Raji (cell line): Measurements from ENCODE around the gene OSCAR.

Experiments
- POLR2A ChIP-seq: IDR thresholded peaks from 2 replicates; pipeline ENCODE4 v1.6.1; 2011; ENCODE audit warnings: low read depth, low read length, control low read depth; ENCODE audit not compliant: insufficient read depth

OSCAR gene

DNA sequence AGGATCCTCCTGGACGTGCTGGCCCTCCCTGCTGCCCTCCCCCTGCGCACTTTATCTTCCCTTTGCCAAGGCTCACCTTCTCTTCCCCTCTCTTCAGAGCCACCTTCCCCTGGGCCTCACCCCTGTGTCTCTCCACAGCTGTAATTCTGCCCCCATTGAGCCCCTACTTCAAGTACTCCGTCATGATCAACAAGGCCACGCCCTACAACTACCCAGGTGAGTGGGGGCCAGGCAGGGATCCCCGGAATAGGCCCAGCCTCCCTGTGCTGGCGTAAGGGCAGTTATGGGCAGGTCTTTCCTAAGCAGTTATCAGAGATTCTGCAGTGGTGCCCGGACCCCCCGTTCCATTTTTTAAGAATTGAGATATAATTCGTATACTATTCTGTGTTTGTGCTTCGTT lies 5.2 kb upstream of the OSCAR start:
- TF ChIP-seq POLR2A = no peak

DNA sequence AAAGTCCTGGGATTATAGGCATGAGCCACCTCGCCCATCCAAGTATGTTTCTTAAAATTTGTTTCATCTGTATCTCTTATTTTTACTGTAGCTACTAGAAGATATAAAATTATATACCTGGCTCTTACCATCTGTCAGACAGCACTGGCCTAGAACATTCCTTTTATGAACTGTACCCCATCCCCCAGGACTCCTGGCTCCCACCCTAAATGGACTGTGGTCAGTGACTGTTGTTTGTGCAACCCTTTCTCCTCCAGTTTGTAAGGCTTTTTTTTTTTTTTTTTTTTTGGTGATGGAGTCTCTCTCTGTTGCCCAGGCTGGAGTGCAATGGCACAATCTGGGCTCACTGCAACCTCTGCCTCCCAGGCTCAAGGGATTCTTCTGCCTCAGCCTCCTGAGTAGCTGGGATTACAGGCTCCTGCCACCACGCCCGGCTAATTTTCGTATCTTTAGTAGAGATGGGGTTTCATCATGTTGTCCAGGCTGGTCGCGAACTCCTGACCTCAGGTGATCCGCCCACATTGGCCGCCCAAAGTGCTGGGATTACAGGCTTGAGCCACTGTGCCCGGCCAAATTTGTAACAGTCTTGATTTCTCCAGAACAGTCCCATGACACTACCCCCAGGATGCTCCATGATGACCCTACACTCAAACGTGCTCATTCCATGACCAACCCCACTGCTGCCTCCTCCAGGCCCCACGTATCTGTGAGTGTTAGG lies 4.6 kb upstream of the OSCAR start:
- no peak for TF ChIP-seq POLR2A

DNA sequence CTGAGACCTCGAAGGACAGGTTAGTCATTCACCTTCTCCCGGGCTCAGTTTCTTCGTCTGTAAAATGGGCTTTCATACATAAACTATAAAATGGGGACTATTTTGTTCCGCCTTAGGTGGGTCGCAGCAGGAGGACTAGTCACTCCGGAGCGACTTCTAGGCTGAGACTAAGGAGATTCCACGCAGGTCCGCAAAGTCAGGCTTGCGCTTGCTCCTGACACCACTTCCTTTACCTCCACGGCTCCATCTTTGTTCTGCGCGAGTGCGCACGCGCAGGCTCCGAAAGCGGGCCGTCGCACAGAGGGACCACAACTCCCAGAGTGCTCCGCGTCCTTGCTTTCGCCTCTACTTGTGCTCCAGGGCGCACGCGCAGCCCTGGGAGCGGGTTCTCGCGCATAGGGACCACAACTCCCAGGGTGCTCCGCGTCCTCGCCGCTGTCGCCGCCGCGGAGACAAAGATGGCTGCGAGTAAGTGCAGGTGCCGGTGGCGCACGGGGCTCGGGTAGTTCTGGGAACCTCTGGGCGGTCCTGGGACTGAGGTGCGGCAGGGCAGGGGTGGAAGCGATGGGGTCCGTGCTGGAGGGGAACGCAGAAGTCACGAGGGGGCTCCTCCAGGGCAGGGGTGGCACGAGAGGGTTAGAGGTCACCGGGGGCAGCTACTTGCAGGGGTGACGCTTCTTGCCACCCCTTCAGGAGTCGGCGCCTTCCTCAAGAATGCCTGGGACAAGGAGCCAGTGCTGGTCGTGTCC lies 2.0 kb upstream of the OSCAR start, which contains the start of gene NDUFA3:
Gene NDUFA3, plus strand, starts transcription at position 435 of the 749 bp plus-strand sequence. Its CDS starts 24 bp downstream, at position 459.
- TF ChIP-seq POLR2A = peak; percentile 86

DNA sequence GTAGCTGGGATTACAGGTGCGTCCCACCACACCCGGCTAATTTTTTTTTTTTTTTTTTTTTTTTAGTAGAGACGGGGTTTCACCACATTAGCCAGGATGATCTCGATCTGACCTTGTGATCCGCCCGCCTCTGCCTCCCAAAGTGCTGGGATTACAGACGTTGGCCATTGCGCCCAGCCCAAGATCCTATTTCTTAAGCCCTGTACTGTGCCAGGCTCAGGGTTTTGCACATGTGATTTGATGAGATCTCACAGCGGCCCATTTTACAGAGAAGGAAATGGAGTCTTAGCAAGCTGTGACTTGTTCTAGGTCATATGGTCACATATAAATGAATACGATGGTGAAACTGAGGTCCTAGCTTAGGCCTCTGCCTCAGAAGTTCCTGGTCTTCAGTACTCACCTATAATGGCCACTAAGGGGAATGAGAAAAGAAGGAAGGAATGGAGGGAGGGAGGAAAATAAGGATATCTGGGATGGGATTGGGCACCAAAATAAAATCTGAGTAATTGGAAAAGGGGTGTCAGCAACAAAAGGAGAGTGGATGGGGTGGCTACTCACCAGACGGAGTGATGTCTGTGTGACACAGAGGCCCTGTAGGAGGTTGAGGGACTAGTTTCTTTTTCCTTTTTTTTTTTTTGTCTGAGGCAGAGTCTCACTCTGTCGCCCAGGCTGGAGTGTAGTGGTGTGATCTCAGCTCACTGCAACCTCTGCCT lies 1.3 kb downstream of the OSCAR start:
- no peak for TF ChIP-seq POLR2A

DNA sequence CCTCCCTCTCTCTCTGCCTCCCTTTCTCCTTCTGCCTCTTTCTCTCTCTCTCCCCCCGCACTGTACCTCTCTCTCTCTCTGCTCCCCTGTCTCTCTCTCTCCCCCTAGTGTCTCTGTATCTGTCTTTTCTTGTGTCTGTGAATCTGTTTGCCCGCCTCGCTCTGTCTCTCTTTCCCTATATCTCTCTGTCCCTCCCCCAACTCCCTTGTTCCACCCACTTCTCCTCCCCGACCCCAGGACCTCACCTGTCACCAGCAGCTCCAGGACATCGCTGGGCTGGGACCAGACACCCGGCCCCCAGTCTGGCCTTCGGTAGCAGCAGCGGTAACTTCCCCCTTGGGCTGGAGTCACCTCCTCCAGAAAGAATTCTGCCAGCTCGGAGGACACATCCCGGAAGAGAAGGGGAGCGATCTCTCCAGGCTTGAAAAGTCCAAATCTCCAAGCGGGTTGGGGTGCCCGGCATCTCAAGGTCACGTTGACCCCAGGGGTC lies 3.9 kb downstream of the OSCAR start:
- 0 out of 2 replicates have a peak, but pooled peaks have one; percentile 21 for TF ChIP-seq POLR2A

DNA sequence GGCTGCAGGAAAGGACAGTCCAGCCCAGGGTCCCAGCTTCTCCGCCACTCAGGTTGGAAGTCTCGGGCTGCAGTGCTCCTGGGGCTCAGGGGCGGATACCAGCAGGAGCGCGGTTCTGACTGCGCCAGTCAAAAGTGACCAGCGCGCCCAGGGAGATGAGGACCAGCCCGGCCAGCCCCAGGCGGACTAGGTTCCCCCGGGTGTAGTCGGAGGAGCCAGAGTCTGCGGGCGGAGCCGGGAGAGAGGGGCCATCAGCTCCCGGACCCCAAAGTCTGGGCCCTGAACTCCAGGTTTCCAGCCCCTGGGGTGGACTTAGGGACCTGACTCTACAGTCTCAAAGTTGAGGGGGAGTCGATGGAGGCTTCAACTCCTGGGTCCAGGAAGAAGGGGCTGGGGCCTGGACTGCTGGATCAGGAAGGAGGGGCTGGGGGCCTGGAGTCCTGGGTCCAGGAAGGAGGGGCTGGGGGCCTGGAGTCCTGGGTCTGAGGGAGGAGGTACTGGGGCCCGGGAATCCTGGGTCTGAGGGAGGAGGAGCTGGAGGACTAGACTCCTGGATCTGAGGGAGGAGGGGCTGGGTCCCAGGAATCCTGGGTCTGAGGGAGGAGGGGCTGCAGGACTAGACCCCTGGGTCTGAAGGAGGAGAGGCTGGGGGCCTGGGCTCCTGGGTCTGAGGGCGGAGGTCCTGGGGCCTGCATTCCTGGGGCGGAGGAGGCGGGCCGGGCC lies 5.3 kb downstream of the OSCAR start:
- no peak for TF ChIP-seq POLR2A

DNA sequence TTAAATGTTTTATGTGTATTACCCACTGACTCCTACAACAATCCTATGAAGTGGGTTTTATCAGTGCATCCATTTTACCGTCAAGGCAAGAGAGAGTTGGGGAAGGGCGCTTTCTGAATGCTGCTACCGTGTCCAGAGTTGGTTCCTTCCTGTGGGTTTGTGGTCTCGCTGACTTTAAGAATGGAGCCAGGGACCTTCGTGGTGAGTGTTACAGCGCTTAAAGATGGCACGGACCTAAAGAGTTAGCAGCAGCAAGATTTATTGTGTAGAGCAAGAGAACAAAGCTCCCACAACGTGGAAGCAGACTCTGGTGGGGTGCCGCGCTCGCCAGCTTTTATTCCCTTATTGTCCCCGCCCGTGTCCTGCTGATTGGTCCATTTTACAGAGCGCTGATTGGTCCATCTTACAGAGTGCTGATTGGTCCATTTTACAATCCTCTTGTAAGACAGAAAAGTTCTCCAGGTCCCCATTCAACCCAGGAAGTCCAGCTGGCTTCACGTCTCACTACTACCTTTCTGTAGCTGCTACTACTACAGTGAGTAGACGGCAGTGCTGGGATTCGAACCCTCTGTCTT lies 6.1 kb downstream of the OSCAR start:
- no peak for TF ChIP-seq POLR2A

DNA sequence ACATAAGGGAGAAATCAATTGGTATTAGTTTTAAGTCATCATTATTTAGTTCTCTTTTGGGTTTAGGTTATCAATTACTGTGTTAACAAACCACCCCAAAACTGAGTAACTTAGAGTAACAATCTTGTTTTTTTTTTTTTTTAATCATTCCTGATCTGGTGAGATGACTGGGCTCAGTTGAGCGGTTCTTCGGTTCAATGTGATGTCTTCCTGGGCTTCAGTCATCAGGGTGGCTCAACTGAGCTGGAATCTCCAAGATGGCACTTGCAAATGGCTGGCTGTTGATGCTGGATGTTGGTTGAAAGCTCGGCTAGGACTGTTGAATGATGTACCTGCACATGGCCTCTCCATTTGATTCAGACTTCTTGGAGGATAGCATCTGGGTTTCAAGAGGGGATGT lies 16.2 kb downstream of the OSCAR start:
- no peak for TF ChIP-seq POLR2A

DNA sequence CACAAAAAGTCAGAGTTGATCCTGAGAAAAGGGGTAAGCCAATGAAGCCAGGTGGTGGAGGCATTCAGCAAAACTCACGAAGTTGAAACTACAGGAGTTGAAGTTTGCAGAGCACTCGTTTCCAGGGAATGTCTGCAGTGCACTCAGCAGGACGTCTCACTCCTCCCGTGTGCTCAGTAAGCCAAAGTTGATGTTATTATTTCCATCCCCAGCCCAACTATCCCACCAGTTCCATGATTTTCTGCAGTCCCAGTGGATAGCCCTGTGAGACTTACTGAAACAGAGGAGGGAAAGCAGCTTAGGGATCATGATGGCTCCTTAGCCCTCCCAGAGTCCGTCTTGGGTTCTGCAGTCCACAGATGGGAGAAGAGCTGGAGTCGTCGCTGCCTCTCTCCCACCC lies 19.6 kb downstream of the OSCAR start, which contains the start of gene TARM1:
Gene TARM1, minus strand, starts transcription at position 334 of the 400 bp plus-strand sequence. Its CDS starts 25 bp downstream, at position 309.
- TF ChIP-seq POLR2A = no peak

DNA sequence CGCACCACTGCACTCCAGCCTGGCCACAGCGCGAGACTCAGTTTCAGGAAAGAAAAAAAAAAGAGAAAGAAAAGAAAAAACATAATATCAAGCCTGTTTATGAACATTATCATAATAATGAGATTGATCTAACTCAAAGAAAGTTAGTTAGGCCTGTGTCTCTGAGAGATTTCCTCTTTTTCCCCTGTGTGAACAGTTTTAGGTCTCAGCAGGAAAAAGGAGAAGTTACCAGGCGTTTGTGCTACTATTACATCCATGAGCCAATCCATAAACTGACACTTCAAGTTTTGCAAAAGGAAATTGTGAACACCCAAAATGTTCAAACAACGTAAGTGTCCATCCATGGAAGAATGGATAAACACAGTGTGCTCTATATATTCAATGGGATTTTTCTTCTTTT lies 23.3 kb downstream of the OSCAR start:
- no peak for TF ChIP-seq POLR2A

DNA sequence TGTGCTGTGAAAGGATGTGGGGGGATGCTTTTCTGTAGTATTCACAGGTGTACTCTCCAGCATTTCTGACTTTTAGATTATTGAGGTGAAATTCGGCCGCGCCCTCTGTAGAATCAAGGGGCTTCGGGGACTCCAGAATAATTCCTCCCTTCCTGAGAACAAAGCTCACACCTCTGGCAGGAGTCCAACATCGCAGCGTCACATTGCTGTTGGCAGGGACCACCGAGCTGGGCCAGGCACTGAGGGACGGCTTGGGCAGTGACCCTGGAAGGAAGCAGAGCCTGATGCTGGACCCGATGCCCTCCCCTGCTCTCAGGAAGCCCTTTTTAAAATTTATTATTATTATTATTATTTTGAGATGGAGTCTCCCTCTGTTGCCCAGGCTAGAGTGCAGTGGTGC lies 25.8 kb downstream of the OSCAR start:
- TF ChIP-seq POLR2A = no peak

DNA sequence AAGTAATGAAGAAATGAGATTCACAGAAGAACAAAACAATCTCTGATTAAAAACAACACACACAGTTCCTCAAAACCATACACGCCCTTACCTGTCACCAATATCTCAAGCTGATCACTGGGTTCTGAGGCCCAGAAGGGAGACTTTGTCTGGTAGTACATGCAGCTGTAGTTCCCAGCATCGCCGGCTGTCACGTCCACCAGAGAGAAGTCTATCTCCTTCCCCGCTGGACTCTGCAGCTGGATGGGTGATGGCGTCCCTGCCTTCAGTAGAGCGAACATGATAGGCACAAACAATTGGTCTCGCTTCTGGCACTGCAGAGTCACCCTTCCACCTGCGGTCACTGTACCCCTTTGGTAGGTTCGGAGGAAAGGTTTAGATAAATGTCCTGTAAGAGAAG lies 26.8 kb downstream of the OSCAR start:
- no peak for TF ChIP-seq POLR2A

DNA sequence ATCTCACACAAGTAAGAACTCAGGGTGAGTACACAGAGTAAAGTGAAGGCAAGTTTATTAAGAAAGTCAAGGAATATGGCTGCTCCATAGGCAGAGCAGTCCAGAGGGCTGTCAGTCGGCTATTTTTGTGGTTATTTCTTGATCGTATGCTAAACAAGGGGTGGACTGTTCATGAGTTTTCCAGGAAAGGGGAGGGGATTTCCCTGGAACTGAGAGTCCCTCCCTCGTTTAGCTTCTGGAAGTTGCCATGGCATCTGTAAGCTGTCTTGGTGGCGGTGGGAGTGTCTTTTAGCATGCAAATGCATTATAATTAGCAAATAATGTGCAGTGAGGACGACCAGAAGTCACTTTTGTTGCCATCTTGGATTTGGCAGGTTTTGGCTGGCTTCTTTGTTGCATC lies 31.1 kb downstream of the OSCAR start:
- no peak for TF ChIP-seq POLR2A

DNA sequence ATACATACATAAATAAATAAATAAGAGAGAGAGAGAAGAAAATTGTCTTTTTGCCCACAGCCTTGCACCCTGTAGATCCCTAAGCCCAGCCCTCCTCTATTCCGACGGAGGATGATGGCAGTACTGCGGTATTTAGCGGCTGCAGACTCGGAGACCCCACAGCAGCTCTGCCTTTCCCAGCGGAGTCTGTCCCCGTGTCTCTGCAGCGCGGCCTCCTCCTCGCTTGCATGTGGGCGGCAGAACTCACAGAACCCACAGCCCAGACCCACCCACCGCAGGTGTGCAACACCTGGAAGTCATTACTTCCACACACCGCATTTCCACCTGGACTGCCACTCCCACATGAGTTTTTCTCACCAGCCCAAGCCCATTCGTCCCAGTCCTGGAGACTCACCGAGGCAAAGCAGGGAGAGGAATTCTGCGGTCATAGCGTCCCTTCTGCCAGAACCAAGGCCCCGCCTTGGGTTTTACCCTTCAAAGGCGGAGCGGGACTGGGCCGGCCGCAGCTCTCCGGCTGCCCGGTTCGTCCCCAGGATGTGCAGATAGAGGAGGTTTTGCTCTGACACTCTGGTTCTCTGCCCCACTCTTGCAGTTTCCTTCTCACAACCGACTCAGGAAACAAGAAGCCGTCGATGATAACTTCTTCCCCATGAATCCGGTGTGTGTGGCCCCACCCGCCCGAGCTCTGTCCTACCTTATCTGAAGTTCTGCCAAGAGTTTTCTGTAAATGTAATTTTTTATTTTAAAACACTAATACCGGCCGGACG lies 37.1 kb downstream of the OSCAR start, which contains the start of gene VSTM1:
Gene VSTM1, minus strand, starts transcription at position 548 of the 767 bp plus-strand sequence. Its CDS starts 120 bp downstream, at position 428.
- no peak for TF ChIP-seq POLR2A

DNA sequence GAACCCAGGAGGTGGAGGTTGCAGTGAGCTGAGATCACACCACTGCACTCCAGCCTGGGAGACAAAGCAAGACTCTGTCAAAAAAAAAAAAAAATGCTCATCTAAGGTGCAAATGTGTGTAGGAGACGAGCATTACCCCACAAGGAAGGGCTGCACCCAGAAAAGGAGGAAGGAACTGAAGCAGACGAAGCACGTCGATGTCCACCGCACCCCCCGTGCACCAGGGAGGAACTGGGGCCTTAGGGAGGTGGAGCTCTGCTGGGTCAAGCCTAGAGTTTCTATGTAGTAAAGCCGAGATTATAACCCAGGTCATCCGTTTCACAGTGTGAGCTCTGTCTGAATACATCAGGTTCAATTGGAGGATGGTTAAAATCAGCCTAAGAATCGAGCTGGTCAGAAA lies 38.0 kb downstream of the OSCAR start:
- no peak for TF ChIP-seq POLR2A
